GM18499 (cell line): Measurements from ENCODE around the gene NR2E3.

ENCODE experiments used
- ATAC-seq: cut with Tn5 transposase; IDR thresholded peaks from one replicate; pipeline ENCODE4 v1.9.1; 2021; ENCODE audit warnings: moderate number of reproducible peaks; ENCODE audit not compliant: insufficient read depth, unreplicated experiment

NR2E3 gene

DNA sequence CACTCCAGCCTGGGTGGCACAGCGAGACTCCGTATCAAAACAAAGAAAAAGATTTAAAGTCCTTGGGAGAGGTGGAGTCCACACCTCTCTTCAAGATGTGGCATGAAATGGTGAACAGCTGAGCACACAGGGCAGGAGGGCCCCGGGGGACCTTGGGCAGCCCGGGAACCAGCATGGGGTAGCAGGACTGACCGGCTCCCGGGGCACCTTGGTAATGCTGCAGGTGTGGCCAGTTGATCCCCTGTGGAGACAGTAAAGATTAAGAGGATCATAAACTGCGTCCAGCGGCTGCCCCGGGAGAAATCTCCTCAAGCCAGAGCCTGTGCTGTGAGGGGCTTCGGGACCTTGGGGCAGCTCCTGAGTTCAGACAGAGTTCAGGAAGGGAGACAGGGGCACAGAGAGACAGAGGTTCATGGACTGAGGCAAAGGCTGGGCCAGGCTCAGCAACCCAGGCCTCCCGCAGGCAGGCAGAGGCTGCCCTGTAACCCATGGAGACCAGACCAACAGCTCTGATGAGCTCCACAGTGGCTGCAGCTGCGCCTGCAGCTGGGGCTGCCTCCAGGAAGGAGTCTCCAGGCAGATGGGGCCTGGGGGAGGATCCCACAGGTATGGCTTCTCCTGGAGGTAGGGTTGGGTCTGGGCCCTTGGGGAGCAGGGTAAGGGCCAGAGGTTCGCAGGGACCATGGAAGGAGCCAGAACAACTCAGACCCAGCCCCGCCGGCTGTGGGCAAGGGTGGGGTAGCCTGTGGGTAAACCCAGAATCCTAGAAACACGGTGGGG, at the start of gene NR2E3:
NR2E3 (plus strand) TSS at position 299 of the 780 bp plus-strand sequence; CDS start at position 489, 190 bp downstream.
- no peak for ATAC-seq

DNA sequence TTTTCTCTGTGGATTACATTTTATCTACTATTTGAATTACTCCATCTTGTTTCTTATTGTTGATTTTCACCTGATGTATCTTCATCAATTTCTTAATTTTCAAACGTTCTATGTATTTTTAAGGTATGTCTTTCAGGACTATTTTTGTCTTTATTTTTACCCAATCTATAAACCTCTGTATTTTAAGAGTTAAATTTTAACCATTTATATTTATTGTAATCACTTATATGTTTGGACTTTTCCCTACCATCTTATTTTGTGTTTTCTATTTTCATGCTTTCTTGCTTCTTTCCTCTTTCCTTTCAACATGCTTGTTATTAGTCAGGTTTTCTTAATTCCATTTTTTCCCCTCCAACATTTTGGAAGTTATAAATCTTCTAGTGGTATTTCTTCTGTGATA, 49.5 kb upstream of the NR2E3 start:
- no peak for ATAC-seq

DNA sequence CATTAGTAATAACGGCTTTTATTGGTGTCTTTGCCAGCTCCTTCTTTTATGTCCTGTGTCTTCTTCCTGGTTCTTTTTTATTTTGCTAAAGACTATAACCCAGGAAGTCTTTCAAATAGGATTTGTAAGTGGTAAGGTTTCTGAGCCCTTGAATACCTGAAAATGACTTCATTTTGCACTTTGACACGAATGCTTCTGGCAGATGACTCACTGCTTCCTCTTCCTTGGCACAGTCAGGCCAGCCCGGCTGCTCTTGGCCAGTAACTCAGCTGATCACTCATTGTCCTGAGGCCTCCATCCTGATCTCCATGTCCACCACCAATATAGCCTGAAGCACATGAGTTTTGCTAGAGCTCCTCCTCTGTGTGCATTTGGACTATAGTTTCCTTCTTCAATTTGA, 48.7 kb upstream of the NR2E3 start:
- no peak for ATAC-seq

DNA sequence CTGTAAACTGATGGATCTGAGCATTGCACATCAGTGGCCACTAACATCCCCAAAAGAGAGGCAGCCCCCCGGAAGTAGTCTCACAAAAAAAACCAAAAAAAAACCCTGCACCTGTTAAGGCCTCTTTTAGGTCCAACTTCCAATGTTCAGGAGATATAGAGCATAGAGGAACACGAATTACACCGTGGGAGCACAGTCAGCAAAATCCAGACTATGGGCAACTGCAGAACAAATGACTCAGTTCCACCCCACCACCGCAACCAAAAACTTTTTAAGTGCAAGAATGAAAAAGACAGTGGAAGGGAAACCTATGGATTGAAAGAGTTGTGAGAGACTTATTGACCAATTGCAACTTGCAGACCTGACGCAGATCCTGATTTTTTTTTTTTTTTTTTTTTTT, 42.2 kb upstream of the NR2E3 start:
- ATAC-seq: no peak

- no peak for ATAC-seq
Measured at GRCh38 chr15:71773206-71773859, 37.0 kb upstream of the NR2E3 start.

DNA sequence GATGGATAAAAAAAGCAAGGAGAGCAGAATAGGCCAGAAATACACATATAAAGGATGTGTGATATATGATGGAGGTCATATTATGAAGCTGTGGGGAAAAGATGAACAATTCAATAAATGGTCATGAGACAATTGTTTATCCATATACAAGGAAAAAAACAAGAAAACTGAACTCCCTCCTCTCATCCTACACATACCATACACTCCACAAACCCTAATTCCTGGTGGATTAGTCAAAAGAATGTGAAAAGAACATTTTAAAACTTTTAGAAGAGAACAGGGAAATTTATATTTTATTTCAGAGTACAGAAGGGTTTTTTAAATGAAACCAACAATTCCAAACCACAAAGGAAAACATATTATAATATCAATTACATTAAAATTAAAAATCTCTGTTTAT, 34.5 kb upstream of the NR2E3 start:
- ATAC-seq: no peak

DNA sequence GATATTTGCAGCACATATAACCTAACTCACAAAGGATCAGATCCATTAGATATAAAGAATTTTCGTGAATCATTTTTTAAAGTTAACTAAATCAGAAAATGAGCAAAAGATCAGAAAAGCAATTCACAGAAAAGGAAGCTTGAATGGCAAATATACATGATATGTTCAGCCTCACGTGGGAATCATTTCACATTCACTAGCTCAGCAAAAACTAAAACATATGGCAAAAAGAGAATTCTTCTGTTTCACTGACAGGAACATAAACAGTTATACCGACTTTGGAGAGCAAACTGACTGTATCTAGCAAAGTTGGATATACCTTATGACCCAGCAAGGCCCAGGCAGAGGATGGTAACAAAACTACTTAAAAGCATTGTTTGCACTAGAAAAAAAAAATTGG, 34.0 kb upstream of the NR2E3 start:
- ATAC-seq: no peak

- no peak for ATAC-seq
Measured at GRCh38 chr15:71777216-71777943, 33.0 kb upstream of the NR2E3 start.

GRCh38 chr15:71779073-71779797, 31.1 kb upstream of the NR2E3 start:
- no peak for ATAC-seq

GRCh38 chr15:71780115-71780976, 30.0 kb upstream of the NR2E3 start:
- ATAC-seq: no peak

- no peak for ATAC-seq
Measured at GRCh38 chr15:71781179-71781964, 29.0 kb upstream of the NR2E3 start.

GRCh38 chr15:71781965-71782265, 28.4 kb upstream of the NR2E3 start:
- ATAC-seq: no peak

DNA sequence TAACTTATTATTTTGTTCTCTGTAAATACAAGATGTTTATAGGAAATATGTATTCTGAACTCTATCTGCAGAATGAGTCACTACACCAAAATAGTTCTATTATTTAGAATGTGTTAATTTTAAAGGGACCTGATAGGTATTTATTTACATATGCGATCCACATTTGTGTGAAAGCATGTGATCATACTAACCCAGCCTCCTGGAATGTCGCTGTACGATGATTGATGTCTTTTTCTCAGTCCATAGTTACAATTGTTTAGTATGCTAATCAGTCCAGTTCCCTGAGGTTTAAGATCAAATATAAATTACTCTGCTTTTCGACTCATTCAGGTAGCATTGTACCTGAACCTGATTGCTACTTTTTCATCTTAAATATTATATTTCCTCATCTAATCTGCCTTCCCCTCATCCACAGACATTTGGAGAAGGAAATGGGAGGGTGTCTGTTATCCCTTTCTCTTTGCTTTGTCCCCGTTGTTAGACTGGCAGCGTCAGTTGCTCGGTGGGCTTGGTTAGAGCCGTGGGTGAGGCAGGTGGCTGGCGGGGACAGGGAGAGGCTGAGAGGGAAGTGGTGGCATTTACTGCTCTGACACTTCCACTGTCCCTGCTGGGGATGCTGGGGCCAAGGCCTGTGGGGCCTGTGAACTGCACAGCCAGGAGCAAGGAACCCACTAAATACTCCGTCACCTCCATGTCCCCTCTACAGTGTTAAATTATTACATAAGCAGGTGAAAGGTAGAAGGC, 27.8 kb upstream of the NR2E3 start:
- ATAC-seq: no peak

DNA sequence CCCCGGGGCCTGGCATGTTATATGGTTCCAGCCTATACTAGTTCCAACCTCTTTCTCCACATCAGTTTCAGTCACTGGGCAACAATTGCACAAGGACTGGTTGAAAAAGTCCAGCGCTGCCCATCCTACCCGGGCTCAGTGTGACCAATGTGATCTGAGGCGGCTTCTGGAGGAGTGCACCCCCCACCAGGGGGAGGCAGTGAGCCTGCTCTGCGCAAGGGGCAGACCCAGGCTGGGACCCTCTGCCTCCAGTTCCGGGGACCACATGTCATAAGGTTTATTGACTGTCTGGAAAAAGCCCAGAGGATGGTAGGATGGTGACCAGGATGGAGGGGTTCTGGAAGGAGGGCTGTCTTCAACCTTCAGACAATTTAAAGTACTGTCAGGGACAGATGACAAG, 25.6 kb upstream of the NR2E3 start:
- ATAC-seq: no peak

DNA sequence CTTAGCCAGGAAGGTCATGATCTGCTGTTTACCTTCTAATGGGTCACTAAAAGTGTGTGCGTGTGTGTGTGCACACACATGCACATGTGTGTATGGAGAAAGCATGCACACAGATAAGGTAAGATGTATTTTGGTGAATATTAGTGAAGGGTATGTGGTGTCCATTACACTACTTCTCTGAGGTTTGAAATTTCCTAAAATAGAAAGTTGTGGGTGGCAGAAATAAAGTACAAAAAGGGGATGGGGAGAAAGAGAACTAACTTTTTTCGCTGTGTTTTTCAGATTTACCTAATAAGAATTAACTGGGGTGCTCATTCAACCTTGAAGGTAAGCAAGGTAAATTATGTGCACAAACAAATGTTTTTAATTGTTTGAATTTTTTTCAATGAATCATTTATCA, 24.4 kb upstream of the NR2E3 start:
- ATAC-seq: no peak

- no peak for ATAC-seq
Measured at GRCh38 chr15:71786673-71787072, 23.7 kb upstream of the NR2E3 start.

DNA sequence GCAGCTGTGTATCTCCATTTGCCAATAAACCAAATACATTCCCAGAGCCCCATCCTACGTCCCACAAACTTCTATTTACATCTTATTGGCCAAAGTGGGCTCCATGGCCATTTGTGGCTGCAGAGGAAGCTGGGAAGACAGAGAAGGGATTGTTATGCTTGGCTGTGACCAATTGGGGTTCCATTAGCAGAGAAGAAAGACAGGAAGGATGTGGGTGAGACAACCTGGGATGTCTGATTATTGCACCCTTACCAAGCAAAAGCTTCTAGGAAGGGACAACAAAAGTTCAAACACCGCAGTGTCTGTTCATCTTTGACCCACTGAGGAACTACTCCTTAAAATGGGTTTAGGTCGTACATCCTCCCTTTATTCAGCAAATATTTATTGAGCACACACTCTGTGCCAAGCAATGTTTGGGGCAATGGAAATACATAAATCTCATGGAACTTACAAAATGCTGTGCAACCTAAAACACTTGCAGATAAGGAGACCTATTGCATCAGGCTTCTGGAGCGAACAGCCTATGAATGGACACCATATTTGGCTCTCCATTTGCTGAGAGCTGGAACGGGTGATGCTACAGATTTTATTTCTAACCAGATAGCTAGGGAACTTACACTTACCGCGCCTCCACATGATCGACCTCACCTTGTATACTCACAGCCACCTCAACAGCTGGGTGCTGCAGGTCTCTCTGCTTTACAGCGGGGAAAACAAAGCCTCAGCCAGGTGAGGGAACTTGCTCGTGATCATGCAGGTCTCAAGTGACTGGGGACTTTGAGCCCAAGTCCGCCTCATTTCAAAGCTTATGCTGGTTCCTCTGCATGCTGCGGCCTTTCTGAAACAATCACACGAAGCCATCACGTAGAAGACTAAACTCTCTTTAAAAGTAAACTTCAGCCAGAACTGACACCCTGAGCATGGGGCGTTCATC, 21.4 kb upstream of the NR2E3 start:
- no peak for ATAC-seq
